NOMO-1 (cell line): ENCODE data around the gene PEPD.

Source experiments
- DNase-seq, 2 experiments: peaks; one replicate each; lab custom pipeline; 2025; ENCODE audit not compliant: unreplicated experiment in 2 of 2; lab: John Stamatoyannopoulos, UW

The PEPD gene

DNA sequence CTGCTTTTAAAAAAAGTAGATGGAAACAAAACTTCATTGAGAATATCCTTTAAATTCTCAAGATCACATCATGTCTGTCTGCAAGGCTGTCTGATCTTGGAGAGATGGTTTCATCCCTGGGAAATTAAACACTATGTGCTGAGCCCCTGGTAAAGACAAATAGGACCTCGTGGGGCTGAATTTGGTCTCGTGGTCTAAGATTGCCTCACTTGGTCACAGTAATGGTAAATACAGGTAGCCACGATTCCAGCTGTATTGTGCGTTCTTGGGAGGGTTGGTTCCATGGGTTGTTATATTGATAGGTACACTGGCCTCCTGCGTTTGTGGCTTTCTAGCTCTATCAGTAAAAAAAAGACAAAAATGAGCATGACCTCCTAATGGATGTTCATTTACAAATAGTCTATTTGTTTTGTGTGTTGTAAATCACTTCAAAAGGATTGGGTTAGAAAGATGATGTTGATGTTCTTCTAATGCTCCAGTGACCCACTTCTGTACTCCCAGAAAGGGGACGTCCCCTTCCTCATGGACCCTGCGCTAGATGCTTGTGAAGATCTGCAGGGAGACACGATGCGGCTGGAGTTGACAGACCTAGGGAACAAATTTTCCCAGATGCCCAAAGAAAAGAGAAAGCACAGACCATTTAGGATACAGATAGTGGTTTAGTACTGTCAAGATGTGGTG lies 146.3 kb downstream of the PEPD start:
- DNase-seq = no peak

- DNase-seq = peak in 1 of 2 experiments; percentile 27
Measured at GRCh38 chr19:33374236-33374714, 147.3 kb downstream of the PEPD start.

DNA sequence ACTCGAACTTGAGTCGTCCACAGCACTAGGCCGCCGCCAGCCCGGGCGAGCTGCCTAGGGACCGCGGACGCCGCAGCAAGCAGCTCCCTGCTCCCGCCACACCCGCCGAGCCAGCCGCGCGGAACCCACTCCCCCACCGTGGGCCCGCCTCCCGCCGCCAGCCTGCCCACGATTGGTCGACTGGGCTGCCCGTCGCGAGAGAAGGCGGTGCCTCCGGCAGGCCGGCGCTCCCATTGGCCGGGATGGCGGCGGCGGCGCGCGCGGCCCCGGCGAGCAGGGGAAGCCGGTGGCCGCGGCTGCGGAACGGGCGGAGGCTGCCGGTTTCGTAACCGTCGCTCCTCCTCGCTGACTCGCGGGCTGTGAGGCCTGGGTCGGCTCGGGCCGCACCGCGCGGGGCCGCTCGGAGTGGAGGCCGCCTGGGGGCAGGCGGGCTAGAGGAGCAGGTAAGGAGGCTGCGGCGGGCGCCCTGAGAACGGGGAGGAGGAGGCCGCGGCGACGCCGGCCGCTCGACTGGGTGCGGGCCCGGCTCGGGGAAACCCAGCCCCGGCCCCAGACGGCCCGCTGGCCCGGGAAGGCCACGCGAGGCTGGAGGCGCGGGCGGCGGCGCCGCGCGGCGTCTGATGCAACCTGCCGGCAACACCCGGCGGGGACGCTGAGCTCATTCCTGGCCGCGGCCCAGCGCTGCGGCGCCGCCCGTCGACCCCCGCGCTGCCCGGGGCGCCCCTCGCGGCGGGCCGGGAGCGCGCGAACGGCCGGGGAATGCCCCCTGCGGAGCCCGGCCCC lies 147.9 kb downstream of the PEPD start, which contains the start of gene CEBPG:
Gene CEBPG (plus strand): TSS at position 257 of the 783 bp plus-strand sequence. CDS start 5,531 bp downstream, outside the sequence.
- DNase-seq = peak; percentile 91 to 96

DNA sequence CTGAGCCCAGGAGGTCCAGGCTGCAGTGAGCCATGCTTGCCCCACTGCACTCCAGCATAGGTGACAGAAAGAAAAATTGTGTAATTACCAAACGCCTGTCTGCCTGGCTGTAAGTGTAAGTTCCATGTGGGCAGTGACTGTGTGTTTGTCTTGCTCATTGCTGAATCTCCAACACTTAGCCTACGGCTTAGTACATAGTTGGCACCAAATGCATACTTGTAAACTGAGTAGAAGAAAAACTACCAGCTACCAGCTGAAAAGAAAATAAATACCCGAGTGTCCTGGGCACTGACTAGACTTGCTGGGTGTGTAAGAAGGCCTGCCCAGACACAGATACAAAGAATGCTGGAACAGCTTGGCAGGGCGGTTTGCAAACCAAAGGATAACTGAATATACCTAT lies 150.8 kb downstream of the PEPD start:
- no peak for DNase-seq

- DNase-seq = no peak
Measured at GRCh38 chr19:33368074-33368864, 153.3 kb downstream of the PEPD start.

DNA sequence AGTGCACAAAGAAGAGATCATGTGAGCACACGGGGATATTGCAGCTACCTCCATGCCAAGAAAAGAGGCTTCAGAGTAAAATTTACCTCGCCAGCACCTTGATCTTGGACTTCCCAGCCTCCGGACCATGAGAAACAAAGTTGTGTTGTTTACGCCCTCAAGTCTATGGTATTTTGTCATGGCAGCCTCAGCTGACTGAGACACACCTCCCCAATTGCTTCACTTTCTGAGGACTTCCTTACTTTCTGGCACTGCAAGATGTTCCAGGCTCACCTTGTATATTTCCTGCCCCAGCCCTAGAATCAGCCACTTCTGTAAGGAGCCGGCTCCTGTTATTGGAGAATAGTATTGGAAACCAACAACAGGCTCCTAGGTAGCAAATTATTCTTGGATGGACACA lies 154.7 kb downstream of the PEPD start:
- DNase-seq = no peak

DNA sequence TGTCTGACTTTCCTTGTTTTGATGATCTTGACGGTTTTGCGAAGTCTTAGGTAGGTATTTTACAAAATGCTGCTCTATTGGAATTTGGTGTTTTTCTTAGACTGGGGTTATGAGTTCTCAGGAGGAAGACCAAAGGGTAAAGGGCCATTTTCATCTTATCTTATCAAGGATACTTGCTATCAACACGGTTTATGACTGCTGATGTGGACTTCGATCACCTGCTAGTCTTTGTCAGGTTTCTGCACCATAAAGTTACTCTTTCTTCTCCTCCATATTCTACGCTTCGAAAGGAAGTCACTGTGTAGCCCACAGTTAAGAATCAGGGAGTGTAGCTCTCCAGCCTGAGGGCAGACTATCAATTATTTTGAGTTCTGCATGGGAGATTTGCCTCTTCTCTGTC lies 155.5 kb downstream of the PEPD start:
- DNase-seq = no peak

- no peak for DNase-seq
Measured at GRCh38 chr19:33365691-33366090, 155.9 kb downstream of the PEPD start.

DNA sequence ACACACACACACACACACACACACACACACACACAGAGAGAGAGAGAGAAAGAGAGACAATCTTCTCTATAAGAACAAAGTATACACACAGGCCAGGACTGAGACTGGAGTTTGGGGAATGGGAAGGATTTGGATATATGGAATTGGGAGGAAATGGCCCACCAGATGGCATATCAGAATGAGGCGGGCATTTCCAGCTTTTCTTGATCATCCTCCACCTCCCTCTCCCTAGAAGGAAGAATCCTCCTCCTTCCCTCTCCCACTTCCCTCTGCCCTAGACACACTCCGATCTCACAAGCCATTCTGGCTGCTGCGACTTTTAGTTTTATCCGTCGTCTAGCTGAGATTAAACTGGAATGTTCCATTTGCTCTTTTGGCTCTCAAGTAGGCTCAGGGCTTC lies 158.1 kb downstream of the PEPD start:
- DNase-seq = no peak

DNA sequence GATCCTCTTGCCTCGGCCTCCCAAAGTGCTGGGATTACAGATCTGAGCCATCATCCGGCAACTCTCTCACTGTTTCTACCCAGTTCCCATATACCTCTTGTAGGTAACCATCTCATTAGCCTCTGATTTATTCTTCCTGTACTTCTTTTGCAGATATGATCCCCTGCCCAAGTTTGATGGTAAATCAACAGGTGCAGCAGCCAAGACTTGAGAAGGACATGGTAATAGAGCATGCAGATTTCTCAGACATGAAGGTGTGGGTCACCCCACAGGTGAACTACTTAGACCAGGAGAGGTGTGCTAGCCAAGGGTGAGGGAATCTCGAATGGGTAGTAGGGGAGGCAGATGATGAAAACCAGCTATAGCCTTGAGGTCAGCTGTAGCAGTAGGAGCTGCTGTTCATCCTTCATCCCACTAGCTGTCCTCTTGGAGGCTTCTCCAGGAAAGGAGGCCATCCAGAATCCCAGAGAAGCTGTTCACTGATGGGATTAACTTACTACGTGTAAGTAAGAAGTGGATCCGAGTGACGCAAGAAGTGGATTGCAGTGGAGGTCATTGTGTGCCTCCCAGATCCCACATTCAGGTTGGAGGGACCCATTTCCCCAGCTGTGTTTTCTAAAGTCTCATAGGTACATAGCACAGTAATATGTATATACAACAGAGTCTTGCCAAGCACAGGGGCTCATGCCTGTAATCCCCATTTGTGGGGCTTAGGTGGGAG lies 158.9 kb downstream of the PEPD start:
- no peak for DNase-seq

DNA sequence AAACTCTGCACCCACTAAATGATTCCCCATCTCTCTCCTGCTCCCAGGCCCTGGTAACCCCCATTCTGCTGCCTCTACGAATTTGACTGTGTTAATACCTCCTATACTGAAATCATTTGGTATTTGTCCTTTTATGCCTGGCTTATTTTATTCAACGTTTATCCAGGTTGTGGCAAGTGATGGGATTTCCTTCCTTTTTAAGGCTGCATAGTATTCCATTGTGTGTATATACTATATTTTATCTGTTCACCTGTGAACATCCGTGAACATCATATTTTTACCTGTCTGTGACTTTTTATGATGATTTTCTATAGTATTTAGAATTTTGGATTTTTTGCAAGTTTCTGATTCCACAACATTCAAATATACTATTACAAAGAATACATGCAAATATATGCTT lies 162.0 kb downstream of the PEPD start:
- no peak for DNase-seq

- no peak for DNase-seq
Measured at GRCh38 chr19:33358408-33358807, 163.2 kb downstream of the PEPD start.

- DNase-seq = no peak
Measured at GRCh38 chr19:33357556-33357955, 164.0 kb downstream of the PEPD start.

- DNase-seq = no peak
Measured at GRCh38 chr19:33355535-33355934, 166.1 kb downstream of the PEPD start.

- no peak for DNase-seq
Measured at GRCh38 chr19:33350538-33351309, 170.9 kb downstream of the PEPD start.

DNA sequence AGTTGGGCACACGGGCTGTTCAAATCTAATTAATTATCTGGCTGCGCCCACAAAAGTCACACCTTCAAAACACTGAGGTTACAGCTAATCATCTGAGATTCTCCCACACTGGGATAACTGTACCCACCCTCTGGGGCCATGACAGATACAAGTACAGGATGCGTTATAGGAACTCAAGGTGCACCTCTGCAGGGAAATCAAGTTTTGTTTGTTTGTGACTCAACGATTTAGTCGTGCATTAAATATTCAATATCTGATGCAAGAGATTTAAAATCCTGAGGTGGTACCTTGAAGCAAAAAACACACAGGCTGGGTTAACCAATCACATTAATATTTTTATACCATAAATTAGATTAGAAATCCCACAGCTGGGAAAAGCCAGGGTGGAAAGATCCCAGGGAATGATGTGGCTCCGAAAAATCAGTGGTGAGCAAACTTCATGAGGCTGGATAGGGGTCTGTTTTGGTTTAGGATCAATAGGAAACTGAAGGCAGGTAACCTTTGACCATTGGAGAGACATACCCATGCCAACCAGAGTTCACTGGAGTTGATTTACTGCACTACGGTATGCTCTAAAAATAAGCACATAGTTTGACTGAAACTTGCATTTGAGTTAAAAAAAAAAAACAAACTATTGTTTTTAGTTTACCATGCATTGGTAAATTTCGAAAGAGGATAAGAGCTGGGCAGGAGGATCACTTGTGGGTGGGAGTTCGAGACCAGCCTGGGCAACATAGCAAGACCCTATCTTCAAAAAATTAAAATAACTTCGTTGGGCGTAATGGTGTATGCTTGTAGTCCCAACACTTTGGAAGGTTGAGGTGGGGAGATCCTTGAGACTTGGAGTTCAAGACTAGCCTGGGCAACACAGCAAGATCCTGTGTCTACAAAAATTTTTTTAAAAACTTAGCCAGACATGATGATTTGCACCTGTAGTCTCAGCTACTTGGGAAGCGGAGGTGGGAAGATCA lies 172.0 kb downstream of the PEPD start:
- no peak for DNase-seq

GRCh38 chr19:33348301-33349010 lies 173.1 kb downstream of the PEPD start:
- DNase-seq = no peak

DNA sequence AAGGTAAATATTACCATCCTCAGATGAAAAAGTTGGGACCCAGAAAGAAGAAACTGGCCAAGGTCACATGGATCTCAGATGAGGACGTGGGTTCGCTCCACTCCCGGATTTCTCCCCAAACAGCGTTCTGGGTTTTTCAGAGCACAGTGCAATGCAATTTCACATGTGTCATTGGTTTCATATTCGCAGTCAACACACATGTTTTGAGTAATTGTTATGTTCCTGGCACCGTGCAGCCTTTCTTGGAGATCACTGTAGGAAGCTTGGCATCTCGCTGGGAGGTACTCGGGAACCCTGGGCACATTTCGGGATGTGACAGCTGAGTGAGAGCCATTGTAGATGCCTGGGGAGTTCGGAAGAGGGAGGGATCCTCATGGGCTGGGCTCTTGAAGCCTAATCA lies 174.3 kb downstream of the PEPD start:
- DNase-seq = no peak
